HL-60 (cell line): Measurements from ENCODE around the gene PLAAT3.
A peak's percentile ranks its signal among the peaks of the same experiment; 100 is the strongest.

Experiments
- DNase-seq, 2 experiments: peaks; one replicate each; pipeline ENCODE4 v3.0.0-alpha.2; 2010 to 2020; ENCODE audit warnings: low read depth in 1 of 2, low spot score in 1 of 2
- H3K27ac ChIP-seq: fragments of 250-450 bp; sonication (Bioruptor Pico); replicated peaks from 2 replicates; pipeline ENCODE4 v1.5.1; 2020; ENCODE audit warnings: mild to moderate bottlenecking, moderate library complexity
- H3K27me3 ChIP-seq: fragments of 250-450 bp; sonication (Bioruptor Pico); 2 replicates; pipeline ENCODE4 v1.5.1; 2021; ENCODE audit warnings: mild to moderate bottlenecking, moderate library complexity; ENCODE audit not compliant: insufficient read depth, poor library complexity, severe bottlenecking
- H3K4me3 ChIP-seq: replicated peaks from 2 replicates; pipeline ENCODE4 v1.5.1; 2011; ENCODE audit warnings: mild to moderate bottlenecking, control low read depth, low read length; ENCODE audit not compliant: insufficient read depth
- GABPA ChIP-seq: IDR thresholded peaks from 2 replicates; pipeline ENCODE4 v1.6.1; 2012; ENCODE audit warnings: low read depth
- POLR2AphosphoS5 ChIP-seq: IDR thresholded peaks from 2 replicates; pipeline ENCODE4 v1.6.1; 2012; ENCODE audit warnings: low read depth
- SPI1 ChIP-seq: IDR thresholded peaks from 2 replicates; pipeline ENCODE4 v1.6.1; 2012; ENCODE audit warnings: low read depth, mild to moderate bottlenecking, borderline replicate concordance
- TF ChIP-seq, protein P1 (sequence below): IDR thresholded peaks from one replicate; pipeline ENCODE4 v1.5.1; 2011; ENCODE audit warnings: low read length, control low read depth, inconsistent platforms; ENCODE audit not compliant: insufficient read depth
- TF ChIP-seq, protein P2 (sequence below): IDR thresholded peaks from 2 replicates; pipeline ENCODE4 v1.6.1; 2012; ENCODE audit warnings: low read depth; ENCODE audit not compliant: insufficient replicate concordance

PLAAT3 gene

DNA sequence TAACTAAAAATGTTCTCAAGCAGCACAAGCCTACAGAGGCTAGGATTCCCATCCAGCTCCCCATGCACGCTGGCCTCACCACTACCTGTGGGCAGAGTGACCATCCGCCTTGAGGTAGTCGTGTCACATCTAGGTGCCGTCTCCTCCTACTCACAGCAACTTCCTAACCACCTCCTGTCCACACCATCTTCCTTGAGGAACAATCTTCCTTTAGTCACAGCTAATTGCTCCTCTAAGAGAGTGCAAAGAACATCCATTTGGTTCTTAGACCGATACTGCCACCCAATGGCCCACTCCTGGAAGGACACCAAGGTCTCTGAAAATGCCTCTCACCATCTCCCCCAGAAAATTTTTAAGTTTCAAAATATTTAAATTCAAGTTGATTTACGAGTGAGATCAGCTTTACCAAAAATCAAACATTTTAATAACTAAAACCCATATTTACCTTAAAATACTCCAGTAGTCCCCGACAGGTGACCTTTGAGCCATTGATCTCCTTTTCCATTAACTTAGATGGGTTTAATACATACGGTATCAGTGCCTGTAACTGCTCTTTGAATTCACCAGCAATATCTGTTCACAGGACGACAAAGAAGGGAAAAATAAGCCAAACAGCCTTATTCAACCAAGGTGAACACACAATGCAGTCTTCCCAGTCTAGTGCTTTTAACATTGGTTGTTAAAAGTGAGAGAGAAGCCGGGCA is 21.7 kb upstream of the PLAAT3 start:
- no peak overlapping the region for H3K27ac ChIP-seq
- DNase-seq, result peak; percentile 34 to 60
- H3K4me3 ChIP-seq, result no peak overlapping the region
- TF ChIP-seq, protein P1, sequence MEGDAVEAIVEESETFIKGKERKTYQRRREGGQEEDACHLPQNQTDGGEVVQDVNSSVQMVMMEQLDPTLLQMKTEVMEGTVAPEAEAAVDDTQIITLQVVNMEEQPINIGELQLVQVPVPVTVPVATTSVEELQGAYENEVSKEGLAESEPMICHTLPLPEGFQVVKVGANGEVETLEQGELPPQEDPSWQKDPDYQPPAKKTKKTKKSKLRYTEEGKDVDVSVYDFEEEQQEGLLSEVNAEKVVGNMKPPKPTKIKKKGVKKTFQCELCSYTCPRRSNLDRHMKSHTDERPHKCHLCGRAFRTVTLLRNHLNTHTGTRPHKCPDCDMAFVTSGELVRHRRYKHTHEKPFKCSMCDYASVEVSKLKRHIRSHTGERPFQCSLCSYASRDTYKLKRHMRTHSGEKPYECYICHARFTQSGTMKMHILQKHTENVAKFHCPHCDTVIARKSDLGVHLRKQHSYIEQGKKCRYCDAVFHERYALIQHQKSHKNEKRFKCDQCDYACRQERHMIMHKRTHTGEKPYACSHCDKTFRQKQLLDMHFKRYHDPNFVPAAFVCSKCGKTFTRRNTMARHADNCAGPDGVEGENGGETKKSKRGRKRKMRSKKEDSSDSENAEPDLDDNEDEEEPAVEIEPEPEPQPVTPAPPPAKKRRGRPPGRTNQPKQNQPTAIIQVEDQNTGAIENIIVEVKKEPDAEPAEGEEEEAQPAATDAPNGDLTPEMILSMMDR, result peak; percentile 69
- TF ChIP-seq, protein P2, sequence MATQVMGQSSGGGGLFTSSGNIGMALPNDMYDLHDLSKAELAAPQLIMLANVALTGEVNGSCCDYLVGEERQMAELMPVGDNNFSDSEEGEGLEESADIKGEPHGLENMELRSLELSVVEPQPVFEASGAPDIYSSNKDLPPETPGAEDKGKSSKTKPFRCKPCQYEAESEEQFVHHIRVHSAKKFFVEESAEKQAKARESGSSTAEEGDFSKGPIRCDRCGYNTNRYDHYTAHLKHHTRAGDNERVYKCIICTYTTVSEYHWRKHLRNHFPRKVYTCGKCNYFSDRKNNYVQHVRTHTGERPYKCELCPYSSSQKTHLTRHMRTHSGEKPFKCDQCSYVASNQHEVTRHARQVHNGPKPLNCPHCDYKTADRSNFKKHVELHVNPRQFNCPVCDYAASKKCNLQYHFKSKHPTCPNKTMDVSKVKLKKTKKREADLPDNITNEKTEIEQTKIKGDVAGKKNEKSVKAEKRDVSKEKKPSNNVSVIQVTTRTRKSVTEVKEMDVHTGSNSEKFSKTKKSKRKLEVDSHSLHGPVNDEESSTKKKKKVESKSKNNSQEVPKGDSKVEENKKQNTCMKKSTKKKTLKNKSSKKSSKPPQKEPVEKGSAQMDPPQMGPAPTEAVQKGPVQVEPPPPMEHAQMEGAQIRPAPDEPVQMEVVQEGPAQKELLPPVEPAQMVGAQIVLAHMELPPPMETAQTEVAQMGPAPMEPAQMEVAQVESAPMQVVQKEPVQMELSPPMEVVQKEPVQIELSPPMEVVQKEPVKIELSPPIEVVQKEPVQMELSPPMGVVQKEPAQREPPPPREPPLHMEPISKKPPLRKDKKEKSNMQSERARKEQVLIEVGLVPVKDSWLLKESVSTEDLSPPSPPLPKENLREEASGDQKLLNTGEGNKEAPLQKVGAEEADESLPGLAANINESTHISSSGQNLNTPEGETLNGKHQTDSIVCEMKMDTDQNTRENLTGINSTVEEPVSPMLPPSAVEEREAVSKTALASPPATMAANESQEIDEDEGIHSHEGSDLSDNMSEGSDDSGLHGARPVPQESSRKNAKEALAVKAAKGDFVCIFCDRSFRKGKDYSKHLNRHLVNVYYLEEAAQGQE, result no peak
- H3K27me3 ChIP-seq, result no peaks in the 10 kb centered on the region

DNA sequence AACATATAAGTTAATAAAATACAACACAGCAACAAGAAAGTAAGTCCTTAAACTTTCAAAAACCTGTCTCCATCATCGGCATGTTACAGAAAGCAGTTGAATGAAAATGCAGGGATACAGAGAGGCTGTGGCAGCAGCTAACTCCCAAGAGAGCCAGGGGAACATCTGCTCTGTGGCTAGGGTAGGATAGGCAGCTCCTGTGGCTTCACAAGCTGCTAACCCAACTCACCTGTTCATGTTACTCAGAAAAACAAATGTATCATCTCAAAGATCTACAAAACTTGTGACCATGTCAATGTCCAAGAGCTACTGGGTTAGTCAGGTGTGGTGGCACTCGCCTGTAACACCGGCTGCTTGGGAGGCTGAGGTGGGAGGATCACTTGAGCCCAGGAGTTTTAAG is 15.2 kb upstream of the PLAAT3 start:
- H3K27ac ChIP-seq, result no peak overlapping the region
- DNase-seq, result no peak
- H3K27me3 ChIP-seq, result no peaks in the 10 kb centered on the region
- no peak overlapping the region for H3K4me3 ChIP-seq
- TF ChIP-seq, protein P2, result no peak
- TF ChIP-seq SPI1 (no peak), GABPA (no peak), POLR2AphosphoS5 (no peak)
- TF ChIP-seq, protein P1, result no peak

DNA sequence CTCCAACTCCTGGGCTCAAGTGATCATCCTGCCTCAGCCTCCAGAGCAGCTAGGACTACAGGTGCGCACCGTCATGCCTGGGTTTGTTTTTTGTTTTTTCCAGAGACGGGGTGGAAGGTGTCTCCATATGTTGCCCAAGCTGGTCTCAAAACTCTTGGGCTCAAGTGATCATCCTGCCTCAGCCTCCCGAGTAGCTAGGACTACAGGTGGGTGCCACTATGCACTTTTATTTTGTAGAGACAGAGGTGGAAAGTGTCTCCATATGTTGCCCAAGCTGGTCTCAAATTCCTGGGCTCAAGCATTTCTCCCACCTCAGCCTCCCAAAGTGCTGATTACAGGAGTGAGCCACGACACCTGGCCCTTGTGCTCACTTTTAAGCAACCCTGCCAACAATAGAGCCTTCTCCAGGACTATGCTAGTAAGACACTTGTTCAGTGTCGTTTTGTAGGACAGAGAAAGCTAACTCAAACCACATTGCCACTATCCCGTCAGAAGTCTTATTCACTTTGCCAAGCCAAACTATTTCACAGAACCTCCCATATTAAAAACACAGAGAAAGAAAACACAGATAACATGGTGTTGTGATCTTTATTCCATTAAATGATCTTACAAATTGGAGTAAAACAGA is 9.4 kb upstream of the PLAAT3 start:
- TF ChIP-seq GABPA, result no peak
- TF ChIP-seq, protein P2, result no peak
- TF ChIP-seq SPI1, result no peak
- no peak for TF ChIP-seq POLR2AphosphoS5

More for the DNA sequence above, 9.4 kb upstream of the PLAAT3 start:
- no peak overlapping the region for H3K4me3 ChIP-seq
- no peaks in the 10 kb centered on the region for H3K27me3 ChIP-seq
- DNase-seq, result no peak
- no peak overlapping the region for H3K27ac ChIP-seq
